Activated CD8-positive, alpha-beta memory T cell treated with anti-CD3 and anti-CD28 coated beads for 1 hour (primary cell): Measurements from ENCODE around the gene NQO2.
"Not testable (repeated sequence)": the region's sequence is repeated elsewhere in the genome, so short reads cannot be mapped to it uniquely, and the experiment has no call there.

Experiments
- DNase-seq, 2 donors: peaks; one replicate each; pipeline ENCODE4 v3.0.0-alpha.2; 2020; ENCODE audit warnings: low read depth in 1 of 2; ENCODE audit errors: extremely low read depth in 1 of 2

Gene NQO2

GRCh38 chr6:2988426-2989331 is 11.0 kb upstream of the NQO2 start:
- peak in 1 of 2 donors; percentile 66 for DNase-seq

GRCh38 chr6:2989332-2990247 is 10.1 kb upstream of the NQO2 start:
- peak; percentile 42 to 69 for DNase-seq

GRCh38 chr6:2990248-2990931 is 9.3 kb upstream of the NQO2 start:
- no peak for DNase-seq

- no peak for DNase-seq
These were observed 8.7 kb upstream of the NQO2 start for GRCh38 chr6:2990932-2991506.

- no peak for DNase-seq
These were observed 7.2 kb upstream of the NQO2 start for GRCh38 chr6:2992330-2992979.

GRCh38 chr6:2993755-2994317 is 5.9 kb upstream of the NQO2 start:
- no peak for DNase-seq

GRCh38 chr6:2998249-2998997 is 1.3 kb upstream of the NQO2 start:
- DNase-seq = not testable (repeated sequence)

GRCh38 chr6:2998998-2999617 is 586 bp upstream of the NQO2 start:
- DNase-seq = no peak

GRCh38 chr6:3001146-3001772 is 1.6 kb downstream of the NQO2 start:
- no peak for DNase-seq

GRCh38 chr6:3001773-3002293 is 2.1 kb downstream of the NQO2 start:
- no peak for DNase-seq

- not testable (repeated sequence) for DNase-seq
These were observed 3.5 kb downstream of the NQO2 start for GRCh38 chr6:3003226-3003625.

- no peak for DNase-seq
These were observed 5.4 kb downstream of the NQO2 start for GRCh38 chr6:3005077-3005476.

GRCh38 chr6:3005874-3006273 is 6.2 kb downstream of the NQO2 start:
- DNase-seq = no peak

- DNase-seq = no peak
These were observed 6.8 kb downstream of the NQO2 start for GRCh38 chr6:3006476-3006875.

- DNase-seq = no peak
These were observed 7.9 kb downstream of the NQO2 start for GRCh38 chr6:3007571-3007970.

- not testable (repeated sequence) for DNase-seq
These were observed 9.1 kb downstream of the NQO2 start for GRCh38 chr6:3008712-3009265.

- no peak for DNase-seq
These were observed 10.2 kb downstream of the NQO2 start for GRCh38 chr6:3009930-3010329.

- DNase-seq = no peak
These were observed 11.5 kb downstream of the NQO2 start for GRCh38 chr6:3011158-3011557.
